HL-60 (cell line): ENCODE measurements around the gene MYADML2.

Experiments
- DNase-seq, 2 experiments: peaks; one replicate each; pipeline ENCODE4 v3.0.0-alpha.2; 2010 to 2020; ENCODE audit warnings: low read depth in 1 of 2, low spot score in 1 of 2
- H3K27ac ChIP-seq: fragments of 250-450 bp; sonication (Bioruptor Pico); replicated peaks from 2 replicates; pipeline ENCODE4 v1.5.1; 2020; ENCODE audit warnings: mild to moderate bottlenecking, moderate library complexity
- H3K27me3 ChIP-seq: fragments of 250-450 bp; sonication (Bioruptor Pico); 2 replicates; pipeline ENCODE4 v1.5.1; 2021; ENCODE audit warnings: mild to moderate bottlenecking, moderate library complexity; ENCODE audit not compliant: insufficient read depth, poor library complexity, severe bottlenecking
- H3K4me3 ChIP-seq: replicated peaks from 2 replicates; pipeline ENCODE4 v1.5.1; 2011; ENCODE audit warnings: mild to moderate bottlenecking, control low read depth, low read length; ENCODE audit not compliant: insufficient read depth
- GABPA ChIP-seq: IDR thresholded peaks from 2 replicates; pipeline ENCODE4 v1.6.1; 2012; ENCODE audit warnings: low read depth
- POLR2AphosphoS5 ChIP-seq: IDR thresholded peaks from 2 replicates; pipeline ENCODE4 v1.6.1; 2012; ENCODE audit warnings: low read depth
- SPI1 ChIP-seq: IDR thresholded peaks from 2 replicates; pipeline ENCODE4 v1.6.1; 2012; ENCODE audit warnings: low read depth, mild to moderate bottlenecking, borderline replicate concordance
- TF ChIP-seq, protein P1 (sequence below): IDR thresholded peaks from 2 replicates; pipeline ENCODE4 v1.6.1; 2012; ENCODE audit warnings: low read depth; ENCODE audit not compliant: insufficient replicate concordance
- TF ChIP-seq, protein P2 (sequence below): IDR thresholded peaks from one replicate; pipeline ENCODE4 v1.5.1; 2011; ENCODE audit warnings: low read length, control low read depth, inconsistent platforms; ENCODE audit not compliant: insufficient read depth

The MYADML2 gene

DNA sequence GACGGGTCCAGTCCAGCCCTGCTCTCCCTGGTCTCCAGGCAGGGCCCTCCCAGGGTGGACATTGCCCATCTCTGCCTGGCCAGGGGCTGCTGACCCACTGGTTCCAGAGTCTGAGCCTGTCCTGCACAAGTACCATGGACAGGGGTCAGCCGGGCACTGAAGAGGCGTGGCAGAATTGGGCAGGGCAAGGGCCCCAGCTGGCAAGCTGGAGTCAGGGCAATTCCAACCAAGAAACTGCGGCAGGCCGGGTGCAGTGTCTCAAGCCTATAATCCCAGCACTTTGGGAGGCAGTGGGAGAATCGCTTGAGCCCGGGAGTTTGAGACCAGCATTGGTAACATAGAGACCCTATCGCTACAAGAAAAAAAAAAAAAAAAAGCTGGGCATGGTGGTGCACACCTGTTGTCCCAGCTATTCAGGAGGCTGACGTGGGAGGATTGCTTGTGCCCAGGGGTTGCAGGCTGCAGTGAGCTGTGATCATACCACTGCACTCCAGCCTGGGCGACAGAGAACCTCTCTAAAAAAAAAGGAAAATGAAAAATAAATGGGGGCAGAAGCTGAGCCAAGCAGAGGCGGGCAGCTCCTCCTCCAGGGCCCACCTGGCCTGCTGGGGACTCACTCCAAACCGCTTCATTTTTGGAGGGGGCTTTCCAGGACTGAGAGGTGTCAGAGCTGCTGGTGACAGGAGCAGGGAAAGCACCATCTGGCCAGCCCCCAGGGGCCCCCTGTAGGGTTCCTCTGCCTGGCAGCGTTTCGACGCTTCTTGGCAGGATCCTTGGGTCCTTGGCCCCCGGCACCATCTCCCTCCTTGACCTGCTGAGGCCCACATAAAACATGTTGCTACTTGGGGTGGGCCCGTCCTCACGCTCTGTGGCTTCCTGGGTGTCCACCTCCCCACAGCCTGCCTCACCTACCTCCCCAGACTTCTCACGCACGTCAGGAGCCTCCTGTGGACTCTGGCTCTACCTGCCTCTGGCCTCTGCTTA is 16.6 kb downstream of the MYADML2 start:
- no peaks in the 10 kb centered on the region for H3K27me3 ChIP-seq
- TF ChIP-seq, protein P1, sequence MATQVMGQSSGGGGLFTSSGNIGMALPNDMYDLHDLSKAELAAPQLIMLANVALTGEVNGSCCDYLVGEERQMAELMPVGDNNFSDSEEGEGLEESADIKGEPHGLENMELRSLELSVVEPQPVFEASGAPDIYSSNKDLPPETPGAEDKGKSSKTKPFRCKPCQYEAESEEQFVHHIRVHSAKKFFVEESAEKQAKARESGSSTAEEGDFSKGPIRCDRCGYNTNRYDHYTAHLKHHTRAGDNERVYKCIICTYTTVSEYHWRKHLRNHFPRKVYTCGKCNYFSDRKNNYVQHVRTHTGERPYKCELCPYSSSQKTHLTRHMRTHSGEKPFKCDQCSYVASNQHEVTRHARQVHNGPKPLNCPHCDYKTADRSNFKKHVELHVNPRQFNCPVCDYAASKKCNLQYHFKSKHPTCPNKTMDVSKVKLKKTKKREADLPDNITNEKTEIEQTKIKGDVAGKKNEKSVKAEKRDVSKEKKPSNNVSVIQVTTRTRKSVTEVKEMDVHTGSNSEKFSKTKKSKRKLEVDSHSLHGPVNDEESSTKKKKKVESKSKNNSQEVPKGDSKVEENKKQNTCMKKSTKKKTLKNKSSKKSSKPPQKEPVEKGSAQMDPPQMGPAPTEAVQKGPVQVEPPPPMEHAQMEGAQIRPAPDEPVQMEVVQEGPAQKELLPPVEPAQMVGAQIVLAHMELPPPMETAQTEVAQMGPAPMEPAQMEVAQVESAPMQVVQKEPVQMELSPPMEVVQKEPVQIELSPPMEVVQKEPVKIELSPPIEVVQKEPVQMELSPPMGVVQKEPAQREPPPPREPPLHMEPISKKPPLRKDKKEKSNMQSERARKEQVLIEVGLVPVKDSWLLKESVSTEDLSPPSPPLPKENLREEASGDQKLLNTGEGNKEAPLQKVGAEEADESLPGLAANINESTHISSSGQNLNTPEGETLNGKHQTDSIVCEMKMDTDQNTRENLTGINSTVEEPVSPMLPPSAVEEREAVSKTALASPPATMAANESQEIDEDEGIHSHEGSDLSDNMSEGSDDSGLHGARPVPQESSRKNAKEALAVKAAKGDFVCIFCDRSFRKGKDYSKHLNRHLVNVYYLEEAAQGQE, result peak; percentile 90
- TF ChIP-seq SPI1, result no peak
- H3K27ac ChIP-seq, result no peak overlapping the region
- DNase-seq, result no peak
- no peak overlapping the region for H3K4me3 ChIP-seq

DNA sequence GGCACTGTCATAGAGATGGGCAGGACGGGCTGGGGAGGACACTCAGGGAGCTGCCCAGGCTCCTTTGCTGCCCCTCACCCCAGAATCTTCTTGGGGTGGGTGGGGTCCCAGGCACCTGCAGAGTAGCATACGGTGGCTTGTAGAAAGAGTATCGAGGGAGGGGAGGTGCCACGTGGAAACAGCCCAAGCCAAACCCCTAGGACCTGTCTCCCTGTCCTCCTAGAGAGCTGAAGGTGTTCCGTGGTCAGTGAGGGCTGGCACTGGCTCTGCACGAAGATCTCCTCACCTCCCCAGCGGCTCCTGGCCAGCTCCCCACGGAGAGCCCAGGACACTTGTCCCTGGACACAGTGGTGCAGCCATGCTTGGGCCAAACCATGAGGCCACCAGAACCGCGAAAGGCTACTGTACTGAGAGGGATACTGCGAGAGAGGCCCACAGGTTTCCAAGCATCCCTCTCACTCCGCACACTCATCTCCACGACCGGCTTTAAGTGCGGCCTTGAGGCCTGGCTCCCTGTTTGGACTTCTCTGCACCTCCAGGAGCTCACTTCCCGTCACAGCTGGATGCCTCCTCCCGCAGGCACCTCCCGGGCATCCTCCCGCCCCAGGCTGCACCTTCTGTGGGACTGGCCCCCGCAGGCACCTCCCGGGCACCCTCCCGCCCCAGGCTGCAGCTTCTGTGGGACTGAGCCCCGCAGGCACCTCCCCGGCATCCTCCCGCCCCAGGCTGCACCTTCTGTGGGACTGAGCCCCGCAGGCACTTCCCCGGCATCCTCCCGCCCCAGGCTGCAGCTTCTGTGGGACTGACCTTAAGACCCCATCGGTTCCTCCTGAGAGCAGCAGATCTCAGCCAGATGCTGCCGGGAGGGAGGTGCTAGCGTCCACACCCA is 17.5 kb downstream of the MYADML2 start:
- H3K4me3 ChIP-seq, result no peak overlapping the region
- no peak overlapping the region for H3K27ac ChIP-seq
- TF ChIP-seq SPI1 (no peak), POLR2AphosphoS5 (no peak), GABPA (no peak)
- TF ChIP-seq, protein P2, sequence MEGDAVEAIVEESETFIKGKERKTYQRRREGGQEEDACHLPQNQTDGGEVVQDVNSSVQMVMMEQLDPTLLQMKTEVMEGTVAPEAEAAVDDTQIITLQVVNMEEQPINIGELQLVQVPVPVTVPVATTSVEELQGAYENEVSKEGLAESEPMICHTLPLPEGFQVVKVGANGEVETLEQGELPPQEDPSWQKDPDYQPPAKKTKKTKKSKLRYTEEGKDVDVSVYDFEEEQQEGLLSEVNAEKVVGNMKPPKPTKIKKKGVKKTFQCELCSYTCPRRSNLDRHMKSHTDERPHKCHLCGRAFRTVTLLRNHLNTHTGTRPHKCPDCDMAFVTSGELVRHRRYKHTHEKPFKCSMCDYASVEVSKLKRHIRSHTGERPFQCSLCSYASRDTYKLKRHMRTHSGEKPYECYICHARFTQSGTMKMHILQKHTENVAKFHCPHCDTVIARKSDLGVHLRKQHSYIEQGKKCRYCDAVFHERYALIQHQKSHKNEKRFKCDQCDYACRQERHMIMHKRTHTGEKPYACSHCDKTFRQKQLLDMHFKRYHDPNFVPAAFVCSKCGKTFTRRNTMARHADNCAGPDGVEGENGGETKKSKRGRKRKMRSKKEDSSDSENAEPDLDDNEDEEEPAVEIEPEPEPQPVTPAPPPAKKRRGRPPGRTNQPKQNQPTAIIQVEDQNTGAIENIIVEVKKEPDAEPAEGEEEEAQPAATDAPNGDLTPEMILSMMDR, result no peak
- no peaks in the 10 kb centered on the region for H3K27me3 ChIP-seq
- no peak for DNase-seq

DNA sequence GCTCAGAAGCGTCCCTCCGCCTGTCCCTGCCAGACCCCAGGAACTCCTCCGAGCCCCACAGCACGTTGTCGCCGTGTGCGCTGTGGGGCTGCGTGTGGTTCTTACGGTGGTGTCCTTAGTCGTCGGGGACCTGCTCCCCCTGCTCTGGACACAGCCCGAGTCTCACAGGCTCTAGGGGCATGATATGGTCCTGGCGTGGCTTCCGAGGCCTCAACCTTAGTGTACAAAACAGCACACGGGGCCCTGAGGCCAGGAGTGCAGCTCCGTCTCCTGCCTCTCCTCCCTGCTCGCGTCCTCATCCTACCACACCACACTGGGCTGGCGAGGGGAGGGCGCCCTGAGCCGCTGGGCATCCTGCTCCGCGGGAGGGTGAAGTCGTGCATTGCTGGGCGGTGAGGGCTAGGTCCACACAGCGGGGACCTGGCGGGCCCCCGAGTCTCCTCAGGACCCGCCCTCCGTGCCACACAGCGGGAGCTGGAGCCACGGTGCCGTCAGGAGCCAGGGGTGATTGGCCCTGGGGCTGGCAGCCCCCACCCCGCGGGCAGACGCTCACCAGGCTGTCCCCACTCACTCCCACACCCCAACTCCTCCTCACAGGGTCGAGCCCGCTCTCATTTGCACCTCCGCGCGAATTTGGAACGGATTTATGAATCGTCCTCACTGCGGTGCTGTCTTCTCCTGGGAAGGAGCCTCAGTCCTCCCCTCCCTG is 18.3 kb downstream of the MYADML2 start:
- TF ChIP-seq, protein P1, result no peak
- TF ChIP-seq, protein P2, result no peak
- TF ChIP-seq POLR2AphosphoS5 (no peak), GABPA (no peak), SPI1 (no peak)
- no peaks in the 10 kb centered on the region for H3K27me3 ChIP-seq
- no peak overlapping the region for H3K27ac ChIP-seq
- no peak for DNase-seq
- peak overlapping the region; percentile 55 for H3K4me3 ChIP-seq
